ENCODE data around the gene FYN. TPM values are rescaled to one million over a fixed set of nuclear protein-coding genes. Genes with fewer than 3 reads are reported as not detected.

FYN gene
- total RNA-seq, 1 experiment from 2014 or later = 18.5 TPM

- Histone ChIP-seq H3K79me2 (ENCODE audit: insufficient read depth, low read length) (no peaks in the 10 kb centered on the region), H3K9ac (ENCODE audit: low read length) (no peak overlapping the region), H3K9me3 (ENCODE audit: control insufficient read depth in 1 of 2, insufficient read depth in 1 of 2, low read depth in 1 of 2, low read length in 2 of 2) (no peaks in the 10 kb centered on the region), H3K4me3 (replicated peaks in 1 of 2; ENCODE audit: low read depth in 1 of 2, low read length in 2 of 2) (no peak overlapping the region), H3K4me1 (ENCODE audit: control insufficient read depth in 1 of 2, insufficient read depth in 2 of 2, low read length in 2 of 2) (peaks cover 6 to 13% of the 10 kb centered on the region in 2 experiments), H3K36me3 (ENCODE audit: control insufficient read depth in 1 of 2, insufficient read depth in 2 of 2, low read length in 2 of 2) (no peaks in the 10 kb centered on the region), H3K27me3 (ENCODE audit: insufficient read depth, low read length) (no peaks in the 10 kb centered on the region), H3K4me2 (ENCODE audit: low read length) (no peak overlapping the region), H3K27ac (ENCODE audit: low read depth, low read length) (no peak overlapping the region), H4K20me1 (ENCODE audit: insufficient read depth) (no peaks in the 10 kb centered on the region), H3K9me2 (ENCODE audit: insufficient read depth) (no peaks in the 10 kb centered on the region), H2AFZ (ENCODE audit: low read depth, low read length, poor library complexity, severe bottlenecking) (no peak overlapping the region)
- CTCF ChIA-PET = no interaction called here
- TF ChIP-seq REST (IDR thresholded peaks at IDR 0.05; ENCODE audit: low read depth) = no peak
- TF ChIP-seq EZH2 (IDR thresholded peaks at IDR 0.05) = no peak
- no peak for TF ChIP-seq SRF (IDR thresholded peaks at IDR 0.05; ENCODE audit: low read depth)
- no peak for TF ChIP-seq ELF1 (IDR thresholded peaks at IDR 0.05; ENCODE audit: borderline replicate concordance, low read depth)
- TF ChIP-seq ZFX (IDR thresholded peaks at IDR 0.05) = no peak
- no peak for TF ChIP-seq ATF3 (IDR thresholded peaks at IDR 0.05)
- TF ChIP-seq ZNF274 (IDR thresholded peaks at IDR 0.05; ENCODE audit: low read depth, low read length) = no peak
- no peak for TF ChIP-seq CEBPB (IDR thresholded peaks at IDR 0.05; ENCODE audit: low read depth)
- no peak for TF ChIP-seq YY1 (IDR thresholded peaks at IDR 0.05; ENCODE audit: extremely low read depth, insufficient replicate concordance, low read depth, low read length)
- no peak for TF ChIP-seq POLR2AphosphoS5 (IDR thresholded peaks at IDR 0.05; ENCODE audit: low read depth, low read length)
- no peak for TF ChIP-seq CBX3 (IDR thresholded peaks at IDR 0.05; ENCODE audit: low read depth)
- TF ChIP-seq SP1 (IDR thresholded peaks at IDR 0.05; ENCODE audit: low read depth) = no peak
- no TSS peak for BruUV-seq (replicated peaks)
- ATAC-seq = no peak
- DNase-seq (ENCODE audit: low read depth, low spot score) = no peak
- intact Hi-C loops (cut with micrococcal nuclease) = no loop called here
- POLR2A ChIA-PET = no interaction called here
- RAD21 ChIA-PET (ENCODE audit: low non-redundant PET in 1 of 2, low total read pairs in 2 of 2, uncharacterized antibody in 2 of 2, unreplicated experiment in 2 of 2) = no interaction called here
Measured at GRCh38 chr6:111870742-111871064, 2.5 kb downstream of the FYN start.
